NK-92 (cell line): Measurements from ENCODE around the gene THRB.
"Not testable (repeated sequence)": the region's sequence is repeated elsewhere in the genome, so short reads cannot be mapped to it uniquely, and the experiment has no call there.

Experiments
- DNase-seq: peaks from one replicate; lab custom pipeline; 2025; ENCODE audit not compliant: unreplicated experiment; lab: John Stamatoyannopoulos, UW

The THRB gene

DNA sequence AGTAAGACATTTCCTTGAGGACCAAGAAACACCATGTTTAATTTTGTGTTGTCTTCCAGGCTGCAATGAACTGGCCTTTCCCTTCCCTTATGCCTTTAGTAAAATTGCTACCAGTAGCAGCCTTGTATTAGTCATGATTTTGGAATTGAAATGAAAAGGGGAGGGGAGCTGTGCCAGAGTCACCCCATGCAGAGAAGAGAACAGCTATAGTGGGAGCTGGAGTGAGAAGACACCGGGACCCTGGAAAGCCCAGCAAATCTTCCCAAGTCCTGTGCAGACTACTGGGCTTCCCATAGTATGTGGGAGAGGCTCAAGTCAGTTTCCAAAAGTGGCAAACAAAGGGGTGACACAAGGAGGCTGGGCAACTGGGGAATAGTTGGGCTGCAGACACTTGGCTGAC is 371.1 kb downstream of the THRB start:
- no peak for DNase-seq

DNA sequence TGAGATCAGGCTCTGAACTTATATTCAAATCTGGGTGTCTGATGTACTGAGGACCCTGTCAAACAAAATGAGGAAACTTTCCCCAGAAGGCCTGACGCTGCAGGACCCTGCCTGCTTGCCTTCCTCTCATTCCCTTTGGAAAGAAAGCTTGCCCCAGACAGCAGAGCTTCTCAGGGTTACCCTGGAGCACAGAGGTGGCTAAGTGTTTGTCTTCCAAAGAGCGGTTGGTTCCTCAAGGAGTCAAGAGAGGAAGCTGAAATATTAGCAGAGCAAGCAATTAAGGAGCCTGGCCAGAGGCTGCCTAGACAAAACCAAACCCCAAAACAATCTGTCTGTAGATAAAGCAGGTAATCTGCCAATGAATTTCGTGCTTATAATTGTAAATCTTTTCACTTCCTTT is 374.2 kb downstream of the THRB start:
- no peak for DNase-seq

DNA sequence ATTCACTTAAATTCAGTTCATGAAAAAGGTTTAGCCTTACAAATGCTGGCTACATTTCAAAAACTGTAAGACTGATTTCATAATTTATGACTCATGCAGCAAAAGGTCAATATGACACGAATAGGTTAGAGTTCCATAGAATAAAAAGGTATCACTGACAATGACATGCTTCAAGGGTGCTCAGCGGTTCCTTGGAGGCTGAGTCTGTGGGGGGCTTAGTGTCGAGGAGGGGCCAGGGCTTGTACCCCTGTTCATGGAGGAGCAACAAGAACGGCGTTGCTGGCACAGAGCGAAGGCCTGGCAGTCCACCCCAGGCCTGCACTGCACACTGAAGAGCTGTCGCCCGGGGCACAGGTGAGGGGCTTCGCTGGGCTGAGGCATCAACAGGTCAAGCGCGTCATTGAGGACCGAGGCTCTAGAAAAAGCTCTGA is 375.3 kb downstream of the THRB start:
- DNase-seq, result no peak

DNA sequence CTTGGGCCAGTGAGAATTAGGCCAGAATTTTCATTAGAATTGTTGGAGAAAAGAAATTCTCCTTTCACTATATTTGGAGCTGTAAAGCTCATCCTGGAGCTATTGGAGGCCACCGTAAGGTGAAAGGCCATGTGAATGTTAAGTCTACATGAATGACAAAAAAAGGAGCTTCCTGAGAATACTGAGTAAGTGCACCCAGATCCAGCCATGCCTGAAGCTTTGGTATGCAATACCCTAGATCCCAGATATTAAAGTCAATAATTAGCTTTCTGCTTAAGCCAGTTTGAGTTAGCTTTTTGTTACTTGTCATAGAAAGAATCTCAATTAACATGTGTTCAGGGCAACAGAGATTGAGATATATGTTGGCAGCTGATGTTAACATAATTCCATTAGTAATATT is 377.1 kb downstream of the THRB start:
- no peak for DNase-seq

DNA sequence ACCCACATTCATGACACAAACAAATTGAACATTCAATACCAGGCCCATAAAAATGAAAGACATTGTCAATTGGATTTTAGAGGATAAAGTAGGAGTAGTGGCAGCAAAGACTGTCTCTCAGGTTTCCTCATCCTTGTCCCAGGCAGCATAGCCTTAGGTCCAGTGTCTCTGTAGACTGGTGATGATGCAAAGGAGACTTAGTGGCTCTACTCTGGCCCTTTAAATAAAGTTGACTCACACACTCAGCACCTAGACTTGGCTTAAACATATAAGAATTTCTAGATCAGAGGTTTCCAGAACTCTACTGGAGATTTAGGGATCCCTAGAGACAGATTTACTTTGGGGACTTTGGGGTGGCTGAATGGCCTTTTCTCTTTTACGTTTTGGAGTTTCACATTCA is 382.9 kb downstream of the THRB start:
- no peak for DNase-seq

DNA sequence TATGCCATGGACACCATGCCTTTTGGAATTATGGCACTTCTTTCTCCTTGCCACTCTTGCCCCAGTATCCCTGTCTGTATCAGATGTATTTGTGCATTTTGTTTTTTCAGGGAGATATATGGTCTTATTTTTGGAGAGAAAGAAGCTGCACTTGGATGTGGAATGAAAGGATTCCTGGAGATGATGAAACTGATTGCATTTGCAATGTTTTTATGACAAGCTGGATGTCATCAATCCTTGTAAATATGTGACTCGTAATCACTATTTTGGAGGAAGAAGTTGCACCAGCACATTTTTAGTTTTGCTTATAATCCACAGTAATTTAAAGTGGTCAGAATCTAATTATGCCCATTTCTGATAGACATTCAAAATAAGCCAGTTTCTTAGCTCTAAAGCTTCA is 384.6 kb downstream of the THRB start:
- no peak for DNase-seq

DNA sequence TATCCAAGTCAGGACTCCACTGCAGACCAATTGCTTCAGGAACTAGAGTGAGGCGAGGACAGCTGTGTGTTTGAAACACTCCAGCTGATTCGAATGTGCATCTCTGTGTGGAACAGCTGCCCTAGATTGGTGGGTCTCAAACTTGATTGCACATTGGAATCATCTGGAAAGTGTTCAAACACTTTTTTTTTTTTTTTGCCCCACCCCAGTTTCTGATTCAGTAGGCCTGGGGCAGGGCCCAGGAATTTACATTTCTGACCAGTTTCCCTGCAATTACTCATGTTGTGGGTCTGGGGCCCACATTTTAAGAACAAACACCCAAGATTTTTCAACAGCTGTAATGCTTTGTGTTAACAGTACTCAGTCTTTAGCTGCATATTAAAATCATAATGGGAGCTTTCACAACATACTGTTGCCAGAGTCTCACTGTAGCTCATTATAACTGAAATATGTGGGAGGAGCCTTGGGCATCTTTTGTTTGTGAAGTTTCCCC is 392.9 kb downstream of the THRB start:
- DNase-seq, result no peak

DNA sequence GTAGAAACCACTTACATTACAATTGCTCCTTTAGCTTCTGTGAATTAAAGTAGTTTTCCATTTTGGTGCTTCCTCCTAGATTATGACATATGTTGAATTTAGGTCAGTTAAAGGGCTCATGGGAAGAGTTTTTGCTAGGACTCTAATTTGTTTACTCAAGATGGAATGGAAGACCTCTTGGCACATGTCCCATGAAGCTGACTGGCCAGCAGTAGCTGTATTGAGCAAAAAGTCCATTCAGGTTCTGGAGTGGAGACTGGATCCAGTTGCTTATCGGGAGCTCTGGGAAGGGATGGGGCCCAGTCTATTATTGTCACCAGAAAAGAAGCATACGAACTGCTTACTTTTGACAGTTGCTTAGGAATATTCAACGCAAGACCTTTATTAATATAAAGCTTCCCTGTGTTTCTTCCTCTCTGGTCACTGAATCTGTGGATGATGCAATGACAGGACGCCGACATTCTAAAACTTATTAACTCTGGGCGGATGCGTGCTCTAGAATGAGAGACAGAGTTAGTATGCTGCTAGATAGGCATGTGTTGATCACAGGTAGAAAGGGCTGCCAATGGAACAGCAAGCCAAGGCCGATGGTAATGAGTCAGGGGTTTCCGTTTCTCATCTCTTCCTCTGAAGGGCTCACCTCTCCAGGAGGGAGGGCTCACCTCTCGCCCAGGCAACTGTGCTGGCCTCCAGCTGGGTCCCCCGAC is 393.8 kb downstream of the THRB start:
- DNase-seq, result no peak

DNA sequence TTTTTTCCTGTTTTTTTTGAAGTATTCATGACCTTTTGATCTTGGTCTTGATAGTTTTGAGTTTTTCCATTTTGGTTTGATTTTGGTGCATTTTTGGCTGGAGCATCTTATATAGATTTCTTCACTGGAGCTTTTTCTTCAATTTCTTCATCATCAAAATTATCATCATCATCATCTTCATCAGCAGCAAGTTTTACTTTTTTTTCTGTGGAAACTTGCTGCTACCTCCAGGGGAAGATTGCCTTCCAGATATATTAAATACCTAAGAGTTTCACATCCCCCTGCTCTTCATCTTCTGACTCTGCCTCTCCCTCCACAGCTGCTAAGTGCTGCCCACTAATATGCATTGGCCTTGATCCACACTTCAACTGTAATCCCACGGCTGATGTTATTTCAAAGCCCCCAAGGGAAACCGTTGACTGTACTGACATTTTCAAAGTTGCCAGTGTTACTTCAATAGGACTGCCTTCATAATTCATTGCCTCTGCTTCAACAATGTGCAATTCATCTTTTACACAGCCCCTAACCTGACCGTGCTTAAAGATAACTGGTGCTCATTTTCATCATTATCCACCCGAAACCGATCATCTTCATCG is 397.9 kb downstream of the THRB start:
- no peak for DNase-seq

DNA sequence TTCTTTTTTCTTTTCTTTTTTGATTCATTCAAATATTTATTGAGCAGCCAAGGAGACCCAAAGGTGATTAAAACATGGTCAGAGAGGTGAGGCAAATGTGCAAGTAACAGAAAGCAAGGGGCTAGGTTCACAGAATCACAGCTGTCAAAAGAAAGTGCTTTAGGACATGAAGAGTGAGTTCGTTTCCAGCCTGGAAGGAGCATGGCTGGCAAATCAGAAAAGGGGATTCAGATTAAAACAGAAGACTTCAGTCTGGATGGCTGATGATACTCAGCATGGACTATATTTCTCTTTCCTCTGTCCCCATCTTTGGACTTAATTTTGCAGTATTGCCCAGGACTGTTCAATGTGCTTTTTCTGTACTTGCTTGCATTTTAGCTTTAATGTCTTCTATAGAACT is 398.4 kb downstream of the THRB start:
- DNase-seq, result no peak

DNA sequence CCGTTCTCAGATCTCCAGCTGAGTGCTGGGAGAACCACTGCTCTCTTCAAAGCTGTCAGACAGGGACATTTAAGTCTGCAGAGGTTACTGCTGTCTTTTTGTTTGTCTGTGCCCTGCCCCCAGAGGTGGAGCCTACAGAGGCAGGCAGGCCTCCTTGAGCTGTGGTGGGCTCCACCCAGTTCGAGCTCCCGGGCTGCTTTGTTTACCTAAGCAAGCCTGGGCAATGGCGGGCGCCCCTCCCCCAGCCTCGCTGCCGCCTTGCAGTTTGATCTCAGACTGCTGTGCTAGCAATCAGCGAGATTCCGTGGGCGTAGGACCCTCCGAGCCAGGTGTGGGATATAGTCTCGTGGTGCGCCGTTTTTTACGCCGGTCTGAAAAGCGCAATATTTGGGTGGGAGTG is 399.8 kb downstream of the THRB start:
- DNase-seq, result not testable (repeated sequence)

DNA sequence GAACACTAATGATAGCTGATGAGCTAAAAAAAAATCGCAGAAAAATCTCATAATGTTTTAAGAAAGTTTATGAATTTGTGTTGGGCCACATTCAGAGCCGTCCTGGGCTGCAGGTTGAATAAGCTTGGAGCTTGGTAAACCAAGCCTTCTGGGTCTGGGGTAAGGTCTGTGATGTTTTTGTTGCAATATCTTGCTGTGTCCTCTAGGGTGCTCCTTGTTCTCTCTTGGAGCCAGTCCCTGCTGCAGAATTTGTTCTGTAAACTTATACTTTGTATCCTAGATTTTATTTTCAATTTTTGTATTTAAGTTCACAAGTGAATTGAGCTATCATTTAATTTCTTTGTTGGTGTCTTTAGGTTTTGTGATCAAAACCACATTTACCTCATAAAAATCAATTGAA is 405.9 kb downstream of the THRB start:
- no peak for DNase-seq

DNA sequence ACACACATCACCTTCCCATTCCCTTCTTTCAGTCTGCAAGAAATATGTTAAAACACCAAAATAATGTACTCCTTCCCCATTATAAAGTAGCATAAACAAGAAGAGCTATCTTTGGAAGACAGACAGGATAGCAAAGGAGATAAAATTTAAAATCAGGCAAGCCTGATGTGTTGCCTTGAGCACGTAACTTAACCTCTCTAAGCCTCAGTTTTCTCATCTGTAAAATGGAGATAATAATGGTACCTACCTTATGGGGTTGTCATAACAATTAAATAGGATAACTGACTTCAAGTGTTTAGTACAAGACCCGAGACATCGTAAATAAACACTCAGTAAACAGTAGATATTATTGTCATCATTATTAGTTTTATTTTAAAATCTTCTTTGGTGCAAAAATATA is 407.2 kb downstream of the THRB start:
- no peak for DNase-seq

DNA sequence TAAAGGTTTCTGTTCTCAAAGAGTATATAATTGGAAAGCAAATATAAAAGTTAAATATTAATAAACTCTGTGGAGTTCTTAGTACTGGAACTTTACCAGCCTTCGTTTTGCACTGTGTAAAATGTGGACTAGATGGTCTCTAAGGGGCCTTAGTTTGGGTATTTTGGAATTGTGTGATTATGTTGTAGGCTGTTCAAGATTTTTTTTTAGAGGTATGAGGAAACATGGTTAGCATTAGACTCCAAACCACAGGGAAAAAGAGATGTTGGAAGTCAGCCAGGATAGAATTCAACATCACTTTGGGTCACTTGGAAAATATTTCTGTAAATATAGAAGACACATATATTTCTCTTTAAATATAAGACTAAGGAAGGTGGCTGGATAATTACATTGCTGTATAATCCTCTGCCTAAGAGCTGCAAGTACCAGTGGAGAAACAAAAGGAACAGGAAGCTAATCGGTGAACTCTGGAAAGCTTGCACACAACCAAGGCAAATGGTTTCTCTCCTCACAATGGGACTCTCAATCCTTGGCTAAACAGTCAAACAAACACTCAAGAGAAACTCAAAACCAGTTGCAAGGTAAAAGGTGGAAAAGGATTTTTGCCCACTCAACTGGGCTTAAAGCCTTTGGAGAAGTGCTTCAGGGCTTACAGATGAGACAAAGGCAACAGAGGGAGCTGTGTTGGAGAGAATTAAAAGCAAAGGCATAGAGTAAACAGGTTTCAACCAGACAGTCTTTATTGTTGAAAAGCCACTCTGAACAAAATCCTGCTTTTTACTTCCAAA is 407.8 kb downstream of the THRB start:
- no peak for DNase-seq

DNA sequence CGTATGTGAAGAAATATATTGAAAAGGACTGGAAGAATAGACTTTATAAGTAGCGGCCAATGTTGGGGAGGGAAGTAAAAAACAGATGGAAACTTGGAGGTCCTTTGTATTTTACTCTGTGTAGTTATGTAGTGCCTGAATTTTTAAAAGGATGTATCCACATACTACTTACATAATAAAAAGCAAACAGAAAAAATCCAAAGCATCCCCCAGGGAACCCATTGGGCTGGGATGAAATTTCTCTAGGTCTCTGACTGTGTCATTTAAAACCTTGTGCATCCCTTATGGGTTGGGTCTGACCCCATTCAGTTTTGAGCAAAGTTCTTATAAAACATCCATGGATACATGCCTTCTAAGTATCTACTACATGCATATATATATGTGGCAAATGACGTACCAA is 408.4 kb downstream of the THRB start:
- no peak for DNase-seq

DNA sequence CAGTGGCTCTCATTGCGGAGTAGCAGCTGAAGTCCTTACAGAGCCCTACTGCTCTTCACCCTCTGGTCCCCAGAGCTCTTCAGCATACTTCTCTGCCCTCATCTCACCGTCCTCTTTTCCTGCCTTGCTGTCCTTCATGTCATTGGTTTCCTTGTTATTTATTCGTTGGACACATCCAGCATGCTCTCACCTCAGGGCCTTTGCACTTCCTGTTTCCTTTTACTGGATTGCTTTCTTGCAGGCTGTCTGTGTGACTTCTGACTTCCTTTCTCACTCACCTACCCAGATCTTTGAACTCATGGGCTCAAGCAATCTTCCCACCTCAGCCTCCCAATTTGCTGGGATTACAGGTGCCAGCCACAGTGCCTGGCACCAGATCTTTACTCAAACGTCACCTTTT is 422.5 kb downstream of the THRB start:
- no peak for DNase-seq

DNA sequence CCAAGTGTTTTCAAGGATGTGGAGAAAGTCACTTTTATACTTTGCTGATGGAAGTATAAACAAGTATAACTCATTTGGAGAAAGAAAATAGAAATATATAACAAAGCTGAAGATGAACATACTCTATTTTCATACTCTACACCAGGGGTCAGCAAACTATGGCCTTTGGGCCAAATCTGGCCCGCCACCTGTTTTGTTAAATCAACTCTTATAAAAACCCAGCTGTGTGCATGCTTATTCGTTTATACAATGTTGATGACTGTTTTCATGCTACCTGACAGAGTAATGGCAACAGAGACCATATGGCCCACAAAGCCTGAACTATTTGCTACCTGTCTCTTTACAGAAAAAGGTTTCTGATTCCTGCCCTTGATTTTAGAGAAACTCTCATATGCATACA is 425.6 kb downstream of the THRB start:
- no peak for DNase-seq

DNA sequence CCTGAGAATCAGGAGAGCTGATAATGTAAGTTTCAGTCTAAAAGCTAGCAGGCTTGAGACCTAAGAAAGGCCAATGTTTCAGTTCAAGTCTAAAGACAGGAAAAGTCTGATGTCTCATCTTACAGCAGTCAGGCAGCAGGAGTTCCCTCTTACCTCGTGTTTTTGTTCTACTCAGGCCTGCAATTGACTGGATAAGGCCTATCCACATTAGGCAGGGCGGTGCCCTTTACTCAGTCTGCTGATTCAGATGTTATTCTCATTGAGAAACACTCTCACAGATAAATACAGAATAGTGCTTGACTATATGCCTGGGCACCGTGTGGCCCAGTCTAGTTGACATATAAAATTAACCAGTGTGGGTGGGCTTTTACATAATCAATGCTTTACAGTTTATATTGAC is 427.2 kb downstream of the THRB start:
- DNase-seq, result no peak
